Spinal cord (tissue), 10 donors: Measurements from ENCODE around the gene TMEM87B. TPM values are rescaled to one million over a fixed set of nuclear protein-coding genes. Genes with fewer than 3 reads are reported as not detected.

Source experiments
- DNase-seq, 6 donors: peaks; one replicate each; pipeline versions ENCODE4 v3.0.0 to v3.0.0-alpha.2; 2013 to 2015; ENCODE audit warnings: low spot score in 6 of 6, low read depth in 4 of 6
- H3K27ac ChIP-seq: one replicate; pipeline ENCODE4 v1.5.1; 2013; ENCODE audit warnings: low read depth, low read length, control low read depth
- H3K27me3 ChIP-seq: one replicate; pipeline ENCODE4 v1.6.1; 2013; ENCODE audit warnings: low read length; ENCODE audit not compliant: control insufficient read depth, insufficient read depth
- H3K36me3 ChIP-seq: one replicate; pipeline ENCODE4 v1.6.1; 2013; ENCODE audit warnings: low read length; ENCODE audit not compliant: control insufficient read depth, insufficient read depth
- H3K4me1 ChIP-seq: one replicate; pipeline ENCODE4 v1.6.1; 2013; ENCODE audit warnings: low read length; ENCODE audit not compliant: control insufficient read depth, insufficient read depth
- H3K4me3 ChIP-seq: one replicate; pipeline ENCODE4 v1.5.1; 2013; ENCODE audit warnings: low read depth, low read length, control low read depth
- H3K9me3 ChIP-seq: one replicate; pipeline ENCODE4 v1.6.1; 2013; ENCODE audit warnings: low read length; ENCODE audit not compliant: control insufficient read depth, insufficient read depth
- WGBS: methylation state at CpG from one replicate; pipeline ENCODE4 v1.1.5; 2013; ENCODE audit warnings: missing lambda C conversion rate; ENCODE audit not compliant: insufficient coverage; 5-methylcytosine and 5-hydroxymethylcytosine counted together
- polyA plus RNA-seq, 2 donors: library from polyadenylated mRNA; unstranded; fragments of 120-200 nt; gene quantifications; one replicate each; pipeline ENCODE4 v1.2.1, GENCODE V29; 2013; ENCODE audit not compliant: insufficient read length in 2 of 2
- total RNA-seq, 2 donors: library from RNA; depleted of rRNA in 1 of 2; stranded (reverse); fragments of 120-200 nt in 1 of 2; fragments of >200 nt in 1 of 2; gene quantifications; one replicate each; pipeline versions ENCODE4 v1.2.3 to v1.2.4, GENCODE V29; 2013 to 2014
- donor health status: healthy.

The TMEM87B gene
- total and polyA plus RNA-seq, 4 donors = 8.5 to 18.1 (median 10.2) TPM

GRCh38 chr2:112159454-112159921 lies 104.4 kb downstream of the TMEM87B start:
- no peaks in the 10 kb centered on the region for H3K9me3 ChIP-seq
- H3K27me3 ChIP-seq = no peaks in the 10 kb centered on the region
- WGBS = 94% methylated on average over 24 of the region's 31 CpGs
- H3K4me1 ChIP-seq = no peaks in the 10 kb centered on the region
- H3K27ac ChIP-seq = no peak overlapping the region
- peaks cover 20% of the 10 kb centered on the region for H3K36me3 ChIP-seq
- H3K4me3 ChIP-seq = no peak overlapping the region
- no peak for DNase-seq

GRCh38 chr2:112160283-112161250 lies 105.5 kb downstream of the TMEM87B start:
- WGBS = 100% methylated on average over 8 of the region's 52 CpGs
- H3K27me3 ChIP-seq = no peaks in the 10 kb centered on the region
- peaks cover 14% of the 10 kb centered on the region for H3K36me3 ChIP-seq
- H3K27ac ChIP-seq = no peak overlapping the region
- no peaks in the 10 kb centered on the region for H3K9me3 ChIP-seq
- H3K4me1 ChIP-seq = no peaks in the 10 kb centered on the region
- DNase-seq = no peak
- H3K4me3 ChIP-seq = no peak overlapping the region

GRCh38 chr2:112161431-112162145 lies 106.5 kb downstream of the TMEM87B start:
- no peak overlapping the region for H3K27ac ChIP-seq
- WGBS = 91% methylated on average over 8 of the region's 9 CpGs
- H3K9me3 ChIP-seq = no peaks in the 10 kb centered on the region
- H3K4me3 ChIP-seq = no peak overlapping the region
- no peaks in the 10 kb centered on the region for H3K4me1 ChIP-seq
- no peaks in the 10 kb centered on the region for H3K27me3 ChIP-seq
- peaks cover 10% of the 10 kb centered on the region for H3K36me3 ChIP-seq
- no peak for DNase-seq

GRCh38 chr2:112162341-112162740 lies 107.3 kb downstream of the TMEM87B start:
- peaks cover 10% of the 10 kb centered on the region for H3K36me3 ChIP-seq
- H3K9me3 ChIP-seq = no peaks in the 10 kb centered on the region
- H3K4me3 ChIP-seq = no peak overlapping the region
- DNase-seq = no peak
- no peak overlapping the region for H3K27ac ChIP-seq
- H3K27me3 ChIP-seq = no peaks in the 10 kb centered on the region
- no peaks in the 10 kb centered on the region for H3K4me1 ChIP-seq
- WGBS = 98% methylated on average over 4 of the region's 6 CpGs

- DNase-seq = no peak
- Histone ChIP-seq H3K4me1 (no peaks in the 10 kb centered on the region), H3K4me3 (no peak overlapping the region), H3K27ac (no peak overlapping the region), H3K9me3 (no peaks in the 10 kb centered on the region), H3K36me3 (peaks cover 10% of the 10 kb centered on the region), H3K27me3 (no peaks in the 10 kb centered on the region)
- WGBS = 89% methylated on average over 11 of the region's 11 CpGs
These were observed 107.9 kb downstream of the TMEM87B start for GRCh38 chr2:112162956-112163355.

GRCh38 chr2:112163541-112163981 lies 108.5 kb downstream of the TMEM87B start:
- WGBS = 72% methylated on average over 9 of the region's 9 CpGs
- no peaks in the 10 kb centered on the region for H3K4me1 ChIP-seq
- DNase-seq = no peak
- H3K9me3 ChIP-seq = no peaks in the 10 kb centered on the region
- no peaks in the 10 kb centered on the region for H3K27me3 ChIP-seq
- H3K4me3 ChIP-seq = no peak overlapping the region
- no peak overlapping the region for H3K27ac ChIP-seq
- peaks cover 10% of the 10 kb centered on the region for H3K36me3 ChIP-seq

- no peaks in the 10 kb centered on the region for H3K27me3 ChIP-seq
- DNase-seq = no peak
- no peak overlapping the region for H3K4me3 ChIP-seq
- H3K9me3 ChIP-seq = no peaks in the 10 kb centered on the region
- 98% methylated on average over 7 of the region's 11 CpGs for WGBS
- no peak overlapping the region for H3K27ac ChIP-seq
- H3K36me3 ChIP-seq = peaks cover 6% of the 10 kb centered on the region
- no peaks in the 10 kb centered on the region for H3K4me1 ChIP-seq
These were observed 109.8 kb downstream of the TMEM87B start for GRCh38 chr2:112164876-112165275.

- Histone ChIP-seq H3K9me3 (no peaks in the 10 kb centered on the region), H3K4me1 (no peaks in the 10 kb centered on the region), H3K27me3 (no peaks in the 10 kb centered on the region), H3K36me3 (peaks cover 6% of the 10 kb centered on the region), H3K4me3 (no peak overlapping the region), H3K27ac (no peak overlapping the region)
- WGBS = 98% methylated on average over 4 of the region's 4 CpGs
- no peak for DNase-seq
These were observed 110.2 kb downstream of the TMEM87B start for GRCh38 chr2:112165296-112165695.

- H3K4me3 ChIP-seq = no peak overlapping the region
- WGBS = 86% methylated on average over 9 of the region's 14 CpGs
These were observed 111.9 kb downstream of the TMEM87B start for GRCh38 chr2:112166806-112167499.

More at GRCh38 chr2:112166806-112167499, 111.9 kb downstream of the TMEM87B start:
- no peaks in the 10 kb centered on the region for H3K4me1 ChIP-seq
- no peaks in the 10 kb centered on the region for H3K36me3 ChIP-seq
- no peak for DNase-seq
- H3K9me3 ChIP-seq = no peaks in the 10 kb centered on the region
- H3K27me3 ChIP-seq = no peaks in the 10 kb centered on the region
- no peak overlapping the region for H3K27ac ChIP-seq
